Neural cell (in vitro differentiated cells): ENCODE data around the gene SLC5A2.

Experiments used
- CTCF ChIP-seq: fragments of 450-650 bp; IDR thresholded peaks from 2 replicates; pipeline ENCODE4 v1.5.1; 2014; ENCODE audit warnings: antibody characterized with exemption, mild to moderate bottlenecking, moderate library complexity; ENCODE audit not compliant: poor library complexity, severe bottlenecking
- EZH2 ChIP-seq: fragments of 200-600, 300-800 bp; shearing (Covaris generic), sonication (generic); IDR thresholded peaks from 2 replicates; pipeline ENCODE4 v1.6.1; 2014; ENCODE audit warnings: antibody characterized with exemption, low read length, borderline replicate concordance, mild to moderate bottlenecking; ENCODE audit not compliant: insufficient read depth, poor library complexity, severe bottlenecking
- MXI1 ChIP-seq: fragments of 450-650 bp; conservative IDR thresholded peaks from 2 replicates; pipeline ENCODE4 v1.6.1; 2014; ENCODE audit warnings: antibody characterized with exemption, mild to moderate bottlenecking; ENCODE audit not compliant: poor library complexity, severe bottlenecking
- POLR2AphosphoS5 ChIP-seq: IDR thresholded peaks from 2 replicates; pipeline ENCODE4 v1.6.1; 2012
- RAD21 ChIP-seq: fragments of 450-650 bp; conservative IDR thresholded peaks from 2 replicates; pipeline ENCODE4 v1.6.1; 2014; ENCODE audit warnings: antibody characterized with exemption, mild to moderate bottlenecking, moderate library complexity
- SMC3 ChIP-seq: fragments of 450-650 bp; conservative IDR thresholded peaks from 2 replicates; pipeline ENCODE4 v1.6.1; 2014; ENCODE audit warnings: antibody characterized with exemption, mild to moderate bottlenecking, moderate library complexity; ENCODE audit not compliant: poor library complexity
- TAF1 ChIP-seq: IDR thresholded peaks from 2 replicates; pipeline ENCODE4 v1.6.1; 2012; ENCODE audit warnings: low read depth

- TF ChIP-seq MXI1 (no peak), POLR2AphosphoS5 (no peak), EZH2 (no peak), RAD21 (no peak), CTCF (no peak), TAF1 (no peak), SMC3 (no peak)
Observed at GRCh38 chr16:31501966-31502348, 19.0 kb downstream of the SLC5A2 start.
